Measurements from ENCODE around the gene DIP2C. TPM values are rescaled to one million over a fixed set of nuclear protein-coding genes. Genes with fewer than 3 reads are reported as not detected.

DIP2C gene
- total RNA-seq, 1 experiment from 2014 or later = 11.0 TPM

DNA sequence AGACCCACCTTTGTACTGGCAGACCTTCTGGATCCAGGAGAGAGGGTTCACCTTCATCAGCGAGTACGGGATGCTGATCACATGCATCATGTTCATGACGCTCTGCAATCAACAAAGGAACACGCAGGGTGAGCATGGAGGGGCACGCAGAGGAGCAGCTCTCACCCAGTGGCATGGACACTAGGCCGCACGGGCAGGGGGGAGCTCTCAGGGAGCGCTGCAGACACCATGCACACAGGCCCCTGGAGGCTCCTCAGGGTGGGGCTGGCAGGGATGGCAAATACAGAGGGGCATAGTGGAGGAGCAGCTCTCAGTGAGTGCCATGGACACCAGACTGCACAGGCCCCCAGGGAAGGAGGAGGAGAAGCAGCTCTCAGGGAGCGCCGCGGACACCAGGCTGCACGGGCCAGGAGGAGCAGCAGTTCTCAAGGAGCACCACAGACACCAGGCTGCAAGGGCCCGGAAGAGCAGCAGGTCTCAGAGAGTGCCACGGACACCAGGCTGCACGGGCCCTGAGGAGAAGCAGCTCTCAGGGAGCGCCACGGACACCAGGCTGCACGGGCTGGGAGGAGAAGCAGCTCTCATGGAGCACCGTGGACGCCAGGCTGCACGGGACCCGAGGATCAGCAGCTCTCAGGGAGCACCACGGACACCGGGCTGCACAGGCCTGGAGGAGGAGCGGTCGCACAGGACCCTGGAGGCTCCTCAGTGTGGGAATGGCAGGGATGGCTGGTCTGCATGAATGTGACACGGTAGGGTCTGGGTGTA is 304.7 kb downstream of the DIP2C start:
- no peaks in the 10 kb centered on the region for H3K4me1 Mint-ChIP-seq (ENCODE audit: low read depth, unreplicated experiment)
- CTCF ChIA-PET = interaction anchor here (0.7 kb wide), 1 partner anchor 279 kb away, joined by 4 read pairs; no protein-coding TSS in a partner anchor
- no peaks in the 10 kb centered on the region for H3K36me3 Mint-ChIP-seq (ENCODE audit: insufficient read depth, unreplicated experiment)
- no peak overlapping the region for H3K27ac Mint-ChIP-seq (ENCODE audit: unreplicated experiment)
- no TSS peak for BruUV-seq (replicated peaks)
- no peaks in the 10 kb centered on the region for H3K9me3 Mint-ChIP-seq (ENCODE audit: low read depth, unreplicated experiment)
- DNase-seq = no peak
- TF ChIP-seq, protein P1, sequence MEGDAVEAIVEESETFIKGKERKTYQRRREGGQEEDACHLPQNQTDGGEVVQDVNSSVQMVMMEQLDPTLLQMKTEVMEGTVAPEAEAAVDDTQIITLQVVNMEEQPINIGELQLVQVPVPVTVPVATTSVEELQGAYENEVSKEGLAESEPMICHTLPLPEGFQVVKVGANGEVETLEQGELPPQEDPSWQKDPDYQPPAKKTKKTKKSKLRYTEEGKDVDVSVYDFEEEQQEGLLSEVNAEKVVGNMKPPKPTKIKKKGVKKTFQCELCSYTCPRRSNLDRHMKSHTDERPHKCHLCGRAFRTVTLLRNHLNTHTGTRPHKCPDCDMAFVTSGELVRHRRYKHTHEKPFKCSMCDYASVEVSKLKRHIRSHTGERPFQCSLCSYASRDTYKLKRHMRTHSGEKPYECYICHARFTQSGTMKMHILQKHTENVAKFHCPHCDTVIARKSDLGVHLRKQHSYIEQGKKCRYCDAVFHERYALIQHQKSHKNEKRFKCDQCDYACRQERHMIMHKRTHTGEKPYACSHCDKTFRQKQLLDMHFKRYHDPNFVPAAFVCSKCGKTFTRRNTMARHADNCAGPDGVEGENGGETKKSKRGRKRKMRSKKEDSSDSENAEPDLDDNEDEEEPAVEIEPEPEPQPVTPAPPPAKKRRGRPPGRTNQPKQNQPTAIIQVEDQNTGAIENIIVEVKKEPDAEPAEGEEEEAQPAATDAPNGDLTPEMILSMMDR (IDR thresholded peaks at IDR 0.05; ENCODE audit: unreplicated experiment) = no peak
- no peaks in the 10 kb centered on the region for H3K27me3 Mint-ChIP-seq (ENCODE audit: unreplicated experiment)
- H3K4me3 Mint-ChIP-seq (ENCODE audit: low read depth, unreplicated experiment) = no peak overlapping the region
- intact Hi-C loops (cut with micrococcal nuclease; ENCODE audit: unreplicated experiment) = no loop called here

DNA sequence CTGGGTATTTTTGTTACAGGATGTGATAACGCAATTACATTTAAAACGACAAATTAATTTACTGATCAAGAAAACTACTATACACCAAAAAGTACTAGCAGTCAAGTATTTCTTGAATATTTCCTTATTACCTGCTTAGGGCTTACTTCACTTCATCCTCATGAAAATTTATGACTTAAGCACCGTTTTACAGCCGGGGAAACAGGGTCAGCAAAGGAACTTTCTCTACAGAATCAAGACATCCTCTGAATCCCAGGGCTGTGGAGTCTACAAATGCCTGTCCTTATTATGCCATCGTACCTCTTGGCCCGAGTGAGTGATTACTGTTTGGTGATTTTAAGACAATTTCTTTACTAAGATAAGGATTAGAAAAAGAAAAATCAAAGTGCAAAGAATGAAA is 305.9 kb downstream of the DIP2C start:
- Mint-ChIP-seq H3K27ac (ENCODE audit: unreplicated experiment) (no peak overlapping the region), H3K36me3 (ENCODE audit: insufficient read depth, unreplicated experiment) (no peaks in the 10 kb centered on the region), H3K9me3 (ENCODE audit: low read depth, unreplicated experiment) (no peaks in the 10 kb centered on the region), H3K4me1 (ENCODE audit: low read depth, unreplicated experiment) (no peaks in the 10 kb centered on the region), H3K4me3 (ENCODE audit: low read depth, unreplicated experiment) (no peak overlapping the region), H3K27me3 (ENCODE audit: unreplicated experiment) (no peaks in the 10 kb centered on the region)
- CTCF ChIA-PET = no interaction called here
- TF ChIP-seq, protein P1 (IDR thresholded peaks at IDR 0.05; ENCODE audit: unreplicated experiment) = no peak
- no TSS peak for BruUV-seq (replicated peaks)
- no peak for DNase-seq
- intact Hi-C loops (cut with micrococcal nuclease; ENCODE audit: unreplicated experiment) = no loop called here

DNA sequence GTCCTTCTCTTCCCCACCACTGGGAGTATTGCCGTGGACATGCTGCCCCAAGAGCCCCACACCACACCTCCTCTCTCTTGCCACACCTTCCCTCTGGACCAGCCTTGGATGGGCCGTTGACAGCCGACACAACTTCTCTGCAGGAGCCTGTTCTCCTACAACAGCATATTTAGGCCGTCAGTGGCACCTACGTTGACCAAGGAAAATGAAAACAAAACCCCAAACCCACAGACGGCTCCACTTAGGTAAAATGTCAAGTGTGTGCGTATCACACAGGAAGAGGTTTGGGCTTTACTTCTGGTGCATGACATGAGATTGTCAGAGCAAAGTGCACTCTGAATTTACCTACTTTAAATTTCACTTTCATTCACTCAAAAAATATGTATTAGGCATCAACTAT is 307.7 kb downstream of the DIP2C start:
- H3K4me1 Mint-ChIP-seq (ENCODE audit: low read depth, unreplicated experiment) = no peaks in the 10 kb centered on the region
- H3K36me3 Mint-ChIP-seq (ENCODE audit: insufficient read depth, unreplicated experiment) = no peaks in the 10 kb centered on the region
- no TSS peak for BruUV-seq (replicated peaks)
- TF ChIP-seq, protein P1 (IDR thresholded peaks at IDR 0.05; ENCODE audit: unreplicated experiment) = no peak
- no peak for DNase-seq
- CTCF ChIA-PET = no interaction called here
- H3K4me3 Mint-ChIP-seq (ENCODE audit: low read depth, unreplicated experiment) = no peak overlapping the region
- H3K9me3 Mint-ChIP-seq (ENCODE audit: low read depth, unreplicated experiment) = peaks cover 2% of the 10 kb centered on the region
- no peaks in the 10 kb centered on the region for H3K27me3 Mint-ChIP-seq (ENCODE audit: unreplicated experiment)
- intact Hi-C loops (cut with micrococcal nuclease; ENCODE audit: unreplicated experiment) = no loop called here
- no peak overlapping the region for H3K27ac Mint-ChIP-seq (ENCODE audit: unreplicated experiment)

GRCh38 chr10:381346-381745 is 308.1 kb downstream of the DIP2C start:
- intact Hi-C loops (cut with micrococcal nuclease; ENCODE audit: unreplicated experiment) = no loop called here
- Mint-ChIP-seq H3K36me3 (ENCODE audit: insufficient read depth, unreplicated experiment) (no peaks in the 10 kb centered on the region), H3K4me1 (ENCODE audit: low read depth, unreplicated experiment) (no peaks in the 10 kb centered on the region), H3K27ac (ENCODE audit: unreplicated experiment) (no peak overlapping the region), H3K9me3 (ENCODE audit: low read depth, unreplicated experiment) (peaks cover 2% of the 10 kb centered on the region), H3K4me3 (ENCODE audit: low read depth, unreplicated experiment) (no peak overlapping the region), H3K27me3 (ENCODE audit: unreplicated experiment) (no peaks in the 10 kb centered on the region)
- TF ChIP-seq, protein P1 (IDR thresholded peaks at IDR 0.05; ENCODE audit: unreplicated experiment) = no peak
- CTCF ChIA-PET = no interaction called here
- no peak for DNase-seq
- BruUV-seq (replicated peaks) = no TSS peak

Measured in Calu3 (cell line).